Activated CD8-positive, alpha-beta T cell treated with anti-CD3 and anti-CD28 coated beads, Interleukin-2, amount 10 ng/mL, durations not matched to agents 7 days and 5 days (primary cell): ENCODE measurements around the gene SF3A2. TPM values are rescaled to one million over a fixed set of nuclear protein-coding genes. Genes with fewer than 3 reads are reported as not detected.

Source experiments
- ATAC-seq: fragments of 150-1000 bp; cut with Tn5 transposase; one replicate; pipeline ENCODE4 v1.10.0; 2021; ENCODE audit warnings: moderate library complexity
- CTCF ChIA-PET: fragments of 350-600 bp; sonication (Branson Sonifier 250); formaldehyde crosslinking; loops from one replicate; lab custom pipeline; 2021; ENCODE audit warnings: antibody characterized with exemption; lab: Charles Lee
- POLR2A ChIA-PET: fragments of 350-600 bp; sonication (Branson Sonifier 250); formaldehyde crosslinking; loops from one replicate; lab custom pipeline; 2021; ENCODE audit warnings: antibody characterized with exemption; lab: Charles Lee
- DNase-seq: peaks from one replicate; pipeline ENCODE4 v3.0.0-alpha.2; 2020
- H3K27ac Mint-ChIP-seq: one replicate; pipeline ENCODE4 v1.8.0; 2021; ENCODE audit warnings: mild to moderate bottlenecking, mixed read lengths
- H3K27me3 Mint-ChIP-seq: one replicate; pipeline ENCODE4 v1.8.0; 2021; ENCODE audit warnings: low read depth, mixed read lengths
- H3K36me3 Mint-ChIP-seq: one replicate; pipeline ENCODE4 v1.8.0; 2021; ENCODE audit warnings: low read depth, mixed read lengths
- H3K4me1 Mint-ChIP-seq: one replicate; pipeline ENCODE4 v1.8.0; 2021; ENCODE audit warnings: low read depth, mixed read lengths
- H3K4me3 Mint-ChIP-seq: one replicate; pipeline ENCODE4 v1.8.0; 2021; ENCODE audit warnings: mild to moderate bottlenecking, mixed read lengths
- H3K9me3 Mint-ChIP-seq: one replicate; pipeline ENCODE4 v1.8.0; 2022; ENCODE audit warnings: mixed read lengths; ENCODE audit not compliant: insufficient read depth
- total RNA-seq, 2 experiments: library from RNA; stranded (reverse); gene quantifications; one replicate each; pipeline ENCODE4 v1.2.3, GENCODE V29; 2021

The SF3A2 gene, protein sequence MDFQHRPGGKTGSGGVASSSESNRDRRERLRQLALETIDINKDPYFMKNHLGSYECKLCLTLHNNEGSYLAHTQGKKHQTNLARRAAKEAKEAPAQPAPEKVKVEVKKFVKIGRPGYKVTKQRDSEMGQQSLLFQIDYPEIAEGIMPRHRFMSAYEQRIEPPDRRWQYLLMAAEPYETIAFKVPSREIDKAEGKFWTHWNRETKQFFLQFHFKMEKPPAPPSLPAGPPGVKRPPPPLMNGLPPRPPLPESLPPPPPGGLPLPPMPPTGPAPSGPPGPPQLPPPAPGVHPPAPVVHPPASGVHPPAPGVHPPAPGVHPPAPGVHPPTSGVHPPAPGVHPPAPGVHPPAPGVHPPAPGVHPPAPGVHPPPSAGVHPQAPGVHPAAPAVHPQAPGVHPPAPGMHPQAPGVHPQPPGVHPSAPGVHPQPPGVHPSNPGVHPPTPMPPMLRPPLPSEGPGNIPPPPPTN
- 100 to 1,000 TPM; 157 to 163 TPM for total RNA-seq

DNA sequence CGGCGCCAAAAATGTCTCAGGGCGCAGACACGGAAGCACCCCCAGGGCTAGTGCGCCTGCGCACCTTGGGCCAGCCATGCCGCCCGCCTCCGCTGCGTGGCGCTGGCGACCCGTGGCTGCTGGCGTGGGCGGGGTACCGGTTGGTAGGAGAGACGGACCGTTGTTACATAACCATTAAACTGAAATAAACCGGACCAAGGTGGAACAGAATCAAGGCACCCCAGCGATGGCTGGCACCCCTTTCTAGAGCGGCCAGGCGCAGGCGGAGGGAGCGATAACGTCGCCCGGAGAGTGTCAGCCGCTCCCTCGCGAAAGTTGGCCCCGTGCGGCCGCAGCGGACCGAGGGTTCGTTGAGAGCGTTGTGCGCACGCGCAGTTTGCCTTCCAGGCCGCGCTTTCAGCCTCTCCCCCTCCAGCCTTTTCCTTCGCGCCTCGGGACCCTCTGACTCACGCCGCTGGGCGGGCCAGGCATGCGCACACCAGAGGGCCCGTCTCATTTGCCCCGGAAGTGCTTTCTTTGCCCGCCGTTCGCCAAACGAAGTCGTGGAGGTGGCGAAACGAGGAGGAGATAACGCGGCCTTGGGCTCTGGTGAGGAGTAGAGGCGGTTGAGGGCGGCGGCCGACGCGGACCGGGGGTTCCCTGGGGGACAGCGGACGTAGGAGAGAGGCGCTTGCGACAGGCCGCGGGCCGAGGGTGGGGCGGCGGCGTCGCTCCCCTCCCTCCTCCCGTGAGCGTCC lies at the start of gene SF3A2, which contains the start of gene PLEKHJ1:
TSS of gene SF3A2 (plus strand) at position 511 of the 737 bp plus-strand sequence. CDS start 6,595 bp downstream, outside the sequence.
TSS of gene PLEKHJ1 (minus strand) at position 16 of the 737 bp plus-strand sequence. CDS start 81 bp downstream, outside the sequence.
- peak; percentile 98 for DNase-seq
- peak within 1 kb of the TSS; percentile 99 for H3K4me3 Mint-ChIP-seq
- H3K27ac Mint-ChIP-seq, result peak within 1 kb of the TSS; percentile 100
- peak; percentile 87 for ATAC-seq
- CTCF ChIA-PET, result interaction anchor here (0.6 to 4.0 kb wide), 9 partner anchors 36 to 240 kb away, joined by 3 to 25 read pairs (median 3); partner anchors contain the start of genes GADD45B and PEAK3
- H3K27me3 Mint-ChIP-seq, result no peaks in the 10 kb centered on the region
- POLR2A ChIA-PET, result interaction anchor here (0.7 to 4.6 kb wide), 5 partner anchors 33 to 240 kb away, joined by 3 to 30 read pairs (median 4); partner anchors contain the start of gene GADD45B
- H3K9me3 Mint-ChIP-seq, result no peaks in the 10 kb centered on the region
- H3K4me1 Mint-ChIP-seq, result peaks cover 61% of the 10 kb centered on the region
- peaks cover 62% of the 10 kb centered on the region for H3K36me3 Mint-ChIP-seq

DNA sequence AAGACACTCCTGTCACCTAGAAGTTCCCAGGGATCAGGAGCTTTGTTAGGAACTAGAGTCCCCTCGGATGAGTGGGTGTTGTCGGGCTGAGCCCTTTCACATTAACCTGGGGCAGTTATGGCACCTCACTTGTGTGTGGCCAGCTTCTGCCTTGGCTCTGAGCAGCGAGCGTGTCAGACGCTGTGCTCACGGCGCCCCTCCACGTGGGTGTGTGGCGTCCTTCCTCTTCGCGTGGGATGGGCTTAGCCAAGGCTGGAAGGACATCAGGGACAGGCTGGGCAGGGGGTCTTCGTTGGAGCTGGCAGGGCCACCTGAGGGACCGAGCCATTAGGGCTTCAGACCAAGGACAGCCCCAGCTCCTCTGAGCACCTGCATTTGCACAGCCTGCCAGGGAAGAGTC lies 49.5 kb upstream of the SF3A2 start:
- POLR2A ChIA-PET, result no interaction called here
- no peak for ATAC-seq

GRCh38 chr19:2188708-2189385 lies 47.8 kb upstream of the SF3A2 start:
- peaks cover 38% of the 10 kb centered on the region for H3K36me3 Mint-ChIP-seq

More for the DNA sequence above, 49.5 kb upstream of the SF3A2 start:
- Mint-ChIP-seq H3K4me1 (peaks cover 5% of the 10 kb centered on the region), H3K36me3 (peaks cover 29% of the 10 kb centered on the region), H3K9me3 (no peaks in the 10 kb centered on the region), H3K4me3 (no peak overlapping the region), H3K27me3 (no peaks in the 10 kb centered on the region), H3K27ac (no peak overlapping the region)
- no peak for DNase-seq
- CTCF ChIA-PET, result no interaction called here

GRCh38 chr19:2189880-2190279 lies 46.7 kb upstream of the SF3A2 start:
- no peak overlapping the region for H3K27ac Mint-ChIP-seq
- peaks cover 38% of the 10 kb centered on the region for H3K36me3 Mint-ChIP-seq
- H3K27me3 Mint-ChIP-seq, result no peaks in the 10 kb centered on the region
- no peaks in the 10 kb centered on the region for H3K9me3 Mint-ChIP-seq
- ChIA-PET POLR2A (no interaction called here), CTCF (no interaction called here)
- H3K4me1 Mint-ChIP-seq, result peaks cover 1% of the 10 kb centered on the region
- H3K4me3 Mint-ChIP-seq, result no peak overlapping the region
- DNase-seq (no peak), ATAC-seq (no peak)

More at GRCh38 chr19:2188708-2189385, 47.8 kb upstream of the SF3A2 start:
- no peak overlapping the region for H3K27ac Mint-ChIP-seq
- CTCF ChIA-PET, result no interaction called here
- H3K4me1 Mint-ChIP-seq, result peaks cover 5% of the 10 kb centered on the region
- no peaks in the 10 kb centered on the region for H3K9me3 Mint-ChIP-seq
- no peak overlapping the region for H3K4me3 Mint-ChIP-seq
- DNase-seq, result no peak
- POLR2A ChIA-PET, result no interaction called here
- no peaks in the 10 kb centered on the region for H3K27me3 Mint-ChIP-seq
- ATAC-seq, result no peak

GRCh38 chr19:2190848-2191455 lies 45.7 kb upstream of the SF3A2 start:
- no peak for DNase-seq
- ATAC-seq, result no peak
- CTCF ChIA-PET, result no interaction called here
- POLR2A ChIA-PET, result no interaction called here
- no peak overlapping the region for H3K27ac Mint-ChIP-seq
- H3K4me3 Mint-ChIP-seq, result no peak overlapping the region
- H3K36me3 Mint-ChIP-seq, result peaks cover 31% of the 10 kb centered on the region
- H3K27me3 Mint-ChIP-seq, result no peaks in the 10 kb centered on the region
- no peaks in the 10 kb centered on the region for H3K4me1 Mint-ChIP-seq
- no peaks in the 10 kb centered on the region for H3K9me3 Mint-ChIP-seq

DNA sequence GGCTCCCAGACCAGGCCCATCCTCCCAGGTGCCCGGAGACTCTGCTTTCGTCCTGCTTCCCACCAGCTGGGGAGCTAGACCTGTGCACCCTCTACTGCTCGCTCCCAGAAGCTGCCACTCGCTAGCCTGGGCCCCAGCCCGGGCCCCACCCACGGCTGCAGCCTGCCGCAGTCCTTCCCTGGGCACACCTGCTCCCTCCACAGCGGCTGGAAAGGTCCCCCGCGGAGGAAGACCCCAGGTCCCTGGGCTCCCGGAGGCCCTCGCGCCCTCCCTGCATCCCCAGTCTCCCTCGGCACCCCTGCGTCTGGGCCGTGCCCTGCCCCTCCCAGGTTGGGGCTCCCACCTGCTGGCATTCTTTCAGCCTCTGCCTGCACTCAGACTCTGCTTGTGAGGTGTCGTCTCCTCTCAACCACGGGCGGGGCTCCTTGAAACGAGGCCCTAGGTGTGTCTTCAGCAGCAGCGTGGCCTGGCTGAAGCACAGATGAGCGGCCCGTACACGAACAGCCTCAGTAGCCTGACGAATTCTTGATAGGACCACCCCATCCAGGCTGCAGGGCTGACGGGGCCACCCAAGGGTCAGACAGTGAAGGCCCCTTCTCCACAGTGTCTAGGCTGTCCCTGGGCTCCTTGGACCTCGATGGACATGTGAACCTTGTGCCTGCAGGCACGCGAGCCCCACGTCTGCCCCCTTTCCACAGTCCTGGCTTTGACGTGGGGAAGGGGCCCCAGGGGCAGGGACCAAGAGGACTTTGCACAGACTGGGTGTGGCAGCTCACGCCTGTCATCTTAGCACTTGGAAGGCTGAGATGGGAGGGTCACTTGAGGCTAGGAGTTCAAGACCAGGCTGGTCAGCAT lies 44.9 kb upstream of the SF3A2 start:
- Mint-ChIP-seq H3K27ac (no peak overlapping the region), H3K36me3 (peaks cover 27% of the 10 kb centered on the region), H3K4me1 (no peaks in the 10 kb centered on the region), H3K9me3 (no peaks in the 10 kb centered on the region), H3K27me3 (no peaks in the 10 kb centered on the region), H3K4me3 (no peak overlapping the region)
- no peak for ATAC-seq
- POLR2A ChIA-PET, result no interaction called here
- DNase-seq, result no peak
- CTCF ChIA-PET, result no interaction called here

- Mint-ChIP-seq H3K4me1 (no peaks in the 10 kb centered on the region), H3K36me3 (peaks cover 22% of the 10 kb centered on the region)
Measured at GRCh38 chr19:2192862-2193261, 43.8 kb upstream of the SF3A2 start.

GRCh38 chr19:2193807-2194206 lies 42.8 kb upstream of the SF3A2 start:
- Mint-ChIP-seq H3K4me3 (no peak overlapping the region), H3K36me3 (peaks cover 22% of the 10 kb centered on the region), H3K9me3 (no peaks in the 10 kb centered on the region), H3K27ac (no peak overlapping the region), H3K27me3 (no peaks in the 10 kb centered on the region), H3K4me1 (no peaks in the 10 kb centered on the region)
- ChIA-PET POLR2A (no interaction called here), CTCF (no interaction called here)
- DNase-seq (no peak), ATAC-seq (no peak)

More at GRCh38 chr19:2192862-2193261, 43.8 kb upstream of the SF3A2 start:
- H3K27me3 Mint-ChIP-seq, result no peaks in the 10 kb centered on the region
- no peaks in the 10 kb centered on the region for H3K9me3 Mint-ChIP-seq
- peak overlapping the region; percentile 55 for H3K27ac Mint-ChIP-seq
- ChIA-PET POLR2A (no interaction called here), CTCF (no interaction called here)
- H3K4me3 Mint-ChIP-seq, result no peak overlapping the region
- ATAC-seq (no peak), DNase-seq (no peak)

- no peak overlapping the region for H3K27ac Mint-ChIP-seq
- CTCF ChIA-PET, result no interaction called here
Measured at GRCh38 chr19:2194513-2195078, 42.0 kb upstream of the SF3A2 start.

DNA sequence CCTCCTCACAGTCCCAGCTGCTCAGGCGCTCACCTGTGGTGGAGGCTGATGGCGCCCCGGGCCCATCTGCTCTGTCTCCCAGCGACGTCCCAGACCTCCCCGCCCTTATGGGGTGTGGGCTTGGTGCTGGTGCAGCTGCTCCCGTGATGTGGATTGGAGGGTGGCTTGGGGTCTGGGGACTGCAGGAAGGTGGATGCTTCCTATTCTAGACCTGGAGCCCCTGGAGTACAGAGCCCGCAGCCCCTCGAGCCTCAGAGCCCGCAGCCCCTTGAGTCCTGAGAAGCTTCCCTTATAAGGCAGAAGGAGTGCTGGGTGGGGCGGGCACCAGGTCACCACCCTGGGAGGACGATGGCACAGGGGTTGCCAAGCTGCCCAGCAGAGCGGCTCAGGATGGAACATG lies 41.3 kb upstream of the SF3A2 start:
- POLR2A ChIA-PET, result no interaction called here
- CTCF ChIA-PET, result no interaction called here
- Mint-ChIP-seq H3K4me1 (no peaks in the 10 kb centered on the region), H3K9me3 (no peaks in the 10 kb centered on the region), H3K27ac (no peak overlapping the region), H3K4me3 (no peak overlapping the region), H3K27me3 (no peaks in the 10 kb centered on the region), H3K36me3 (peaks cover 20% of the 10 kb centered on the region)
- DNase-seq (no peak), ATAC-seq (no peak)

More at GRCh38 chr19:2194513-2195078, 42.0 kb upstream of the SF3A2 start:
- no peaks in the 10 kb centered on the region for H3K9me3 Mint-ChIP-seq
- H3K27me3 Mint-ChIP-seq, result no peaks in the 10 kb centered on the region
- ATAC-seq (no peak), DNase-seq (no peak)
- H3K4me3 Mint-ChIP-seq, result no peak overlapping the region
- POLR2A ChIA-PET, result no interaction called here
- H3K36me3 Mint-ChIP-seq, result peaks cover 20% of the 10 kb centered on the region
- H3K4me1 Mint-ChIP-seq, result no peaks in the 10 kb centered on the region
